HEK293 (cell line): ENCODE data around the gene NR2F1-AS1.

Experiments used
- GLI2 ChIP-seq: fragments of 450-650 bp; formaldehyde crosslinking; IDR thresholded peaks from 2 replicates; pipeline ENCODE4; 2017; ENCODE audit warnings: missing biosample characterization, missing genetic modification characterization, low read depth, borderline replicate concordance
- IKZF3 ChIP-seq: fragments of 450-650 bp; IDR thresholded peaks from 2 replicates; pipeline ENCODE4 v1.5.0; 2018; ENCODE audit warnings: missing biosample characterization, mild to moderate bottlenecking, missing genetic modification characterization, moderate library complexity
- KLF17 ChIP-seq: fragments of 450-650 bp; formaldehyde crosslinking; IDR thresholded peaks from 2 replicates; pipeline ENCODE4 v1.5.1; 2016; ENCODE audit warnings: missing biosample characterization, missing genetic modification characterization
- KLF9 ChIP-seq: fragments of 450-650 bp; formaldehyde crosslinking; IDR thresholded peaks from 2 replicates; pipeline ENCODE4 v1.5.1; 2016; ENCODE audit warnings: missing biosample characterization, missing genetic modification characterization, low read depth
- MZF1 ChIP-seq: fragments of 450-650 bp; formaldehyde crosslinking; IDR thresholded peaks from 2 replicates; pipeline ENCODE4 v1.5.1; 2017; ENCODE audit warnings: missing biosample characterization, missing genetic modification characterization, borderline replicate concordance
- SCRT2 ChIP-seq: fragments of 450-650 bp; formaldehyde crosslinking; IDR thresholded peaks from 2 replicates; pipeline ENCODE4 v1.5.1; 2016; ENCODE audit warnings: missing biosample characterization, missing genetic modification characterization
- SP2 ChIP-seq: fragments of 450-650 bp; formaldehyde crosslinking; IDR thresholded peaks from 2 replicates; pipeline ENCODE4 v1.5.1; 2016; ENCODE audit warnings: missing biosample characterization, missing genetic modification characterization
- ZBTB6 ChIP-seq: fragments of 450-650 bp; formaldehyde crosslinking; IDR thresholded peaks from 2 replicates; pipeline ENCODE4 v1.5.1; 2017; ENCODE audit warnings: missing biosample characterization, missing genetic modification characterization
- ZBTB8A ChIP-seq: fragments of 450-650 bp; formaldehyde crosslinking; IDR thresholded peaks from 2 replicates; pipeline ENCODE4 v1.5.1; 2016; ENCODE audit warnings: missing biosample characterization, missing genetic modification characterization
- ZFP41 ChIP-seq: fragments of 450-650 bp; formaldehyde crosslinking; IDR thresholded peaks from 2 replicates; pipeline ENCODE4 v1.5.1; 2016; ENCODE audit warnings: missing biosample characterization, missing genetic modification characterization, borderline replicate concordance
- ZNF146 ChIP-seq: fragments of 450-650 bp; formaldehyde crosslinking; IDR thresholded peaks from 2 replicates; pipeline ENCODE4 v1.5.1; 2016; ENCODE audit warnings: missing biosample characterization, missing genetic modification characterization
- ZNF174 ChIP-seq: fragments of 450-650 bp; formaldehyde crosslinking; IDR thresholded peaks from 2 replicates; pipeline ENCODE4 v1.5.0; 2017; ENCODE audit warnings: missing biosample characterization, mild to moderate bottlenecking, missing genetic modification characterization
- ZNF184 ChIP-seq: fragments of 450-650 bp; IDR thresholded peaks from 2 replicates; pipeline ENCODE4 v1.5.1; 2018; ENCODE audit warnings: missing biosample characterization, mild to moderate bottlenecking, missing genetic modification characterization
- ZNF214 ChIP-seq: fragments of 450-650 bp; formaldehyde crosslinking; IDR thresholded peaks from 2 replicates; pipeline ENCODE4 v1.5.1; 2017; ENCODE audit warnings: missing biosample characterization, mild to moderate bottlenecking, missing genetic modification characterization, borderline replicate concordance
- ZNF274 ChIP-seq, 2 experiments: fragments of 200-500 bp in 1 of 2; fragments of 450-650 bp in 1 of 2; sonication (Bioruptor generic) in 1 of 2; formaldehyde crosslinking in 1 of 2; IDR thresholded peaks; 2 replicates each; pipeline versions ENCODE4 v1.5.1 to v1.6.1; 2014 to 2016; ENCODE audit warnings: borderline replicate concordance in 1 of 2, inconsistent platforms in 1 of 2, low read length in 1 of 2, missing biosample characterization in 1 of 2, missing genetic modification characterization in 1 of 2
- ZNF391 ChIP-seq: fragments of 450-650 bp; formaldehyde crosslinking; IDR thresholded peaks from 2 replicates; pipeline ENCODE4 v1.5.1; 2016; ENCODE audit warnings: low read depth, missing biosample characterization, missing genetic modification characterization, borderline replicate concordance
- ZNF404 ChIP-seq: fragments of 450-650 bp; formaldehyde crosslinking; IDR thresholded peaks from 2 replicates; pipeline ENCODE4 v1.5.1; 2017; ENCODE audit warnings: missing biosample characterization, missing genetic modification characterization
- ZNF529 ChIP-seq: fragments of 450-650 bp; formaldehyde crosslinking; IDR thresholded peaks from 2 replicates; pipeline ENCODE4 v1.5.1; 2017; ENCODE audit warnings: missing genetic modification characterization, missing biosample characterization; ENCODE audit not compliant: insufficient replicate concordance
- ZNF549 ChIP-seq: fragments of 450-650 bp; IDR thresholded peaks from 2 replicates; pipeline ENCODE4 v1.5.1; 2018; ENCODE audit warnings: missing biosample characterization, missing genetic modification characterization, mild to moderate bottlenecking, inconsistent platforms, moderate library complexity
- ZNF654 ChIP-seq: fragments of 450-650 bp; formaldehyde crosslinking; IDR thresholded peaks from 2 replicates; pipeline ENCODE4 v1.5.1; 2016; ENCODE audit warnings: low read depth, missing biosample characterization, missing genetic modification characterization
- ZNF768 ChIP-seq: fragments of 450-650 bp; formaldehyde crosslinking; IDR thresholded peaks from 2 replicates; pipeline ENCODE4 v1.5.1; 2018; ENCODE audit warnings: missing biosample characterization, mild to moderate bottlenecking, missing genetic modification characterization
- ZNF785 ChIP-seq: fragments of 450-650 bp; formaldehyde crosslinking; IDR thresholded peaks from 2 replicates; pipeline ENCODE4 v1.5.1; 2016; ENCODE audit warnings: missing biosample characterization, missing genetic modification characterization
- ZNF843 ChIP-seq: fragments of 450-650 bp; formaldehyde crosslinking; IDR thresholded peaks from 2 replicates; pipeline ENCODE4 v1.5.1; 2016; ENCODE audit warnings: missing biosample characterization, missing genetic modification characterization
- ZSCAN30 ChIP-seq: fragments of 450-650 bp; IDR thresholded peaks from 2 replicates; pipeline ENCODE4 v1.5.1; 2018; ENCODE audit warnings: missing biosample characterization, mild to moderate bottlenecking, missing genetic modification characterization, moderate library complexity
- TF ChIP-seq, protein P1 (sequence below): fragments of 450-650 bp; IDR thresholded peaks from 2 replicates; pipeline ENCODE4 v1.5.1; 2018; ENCODE audit warnings: missing biosample characterization, missing genetic modification characterization
- TF ChIP-seq, protein P2 (sequence below): fragments of 450-650 bp; formaldehyde crosslinking; conservative IDR thresholded peaks from 2 replicates; pipeline ENCODE4 v1.5.1; 2016; ENCODE audit warnings: low read depth, missing biosample characterization, missing genetic modification characterization
- TF ChIP-seq, protein P3 (sequence below): fragments of 450-650 bp; formaldehyde crosslinking; IDR thresholded peaks from 2 replicates; pipeline ENCODE4 v1.5.1; 2016; ENCODE audit warnings: missing biosample characterization, missing genetic modification characterization
- TF ChIP-seq, protein P4 (sequence below): fragments of 450-650 bp; formaldehyde crosslinking; IDR thresholded peaks from 2 replicates; pipeline ENCODE4; 2016; ENCODE audit warnings: missing biosample characterization, missing genetic modification characterization

The NR2F1-AS1 gene

DNA sequence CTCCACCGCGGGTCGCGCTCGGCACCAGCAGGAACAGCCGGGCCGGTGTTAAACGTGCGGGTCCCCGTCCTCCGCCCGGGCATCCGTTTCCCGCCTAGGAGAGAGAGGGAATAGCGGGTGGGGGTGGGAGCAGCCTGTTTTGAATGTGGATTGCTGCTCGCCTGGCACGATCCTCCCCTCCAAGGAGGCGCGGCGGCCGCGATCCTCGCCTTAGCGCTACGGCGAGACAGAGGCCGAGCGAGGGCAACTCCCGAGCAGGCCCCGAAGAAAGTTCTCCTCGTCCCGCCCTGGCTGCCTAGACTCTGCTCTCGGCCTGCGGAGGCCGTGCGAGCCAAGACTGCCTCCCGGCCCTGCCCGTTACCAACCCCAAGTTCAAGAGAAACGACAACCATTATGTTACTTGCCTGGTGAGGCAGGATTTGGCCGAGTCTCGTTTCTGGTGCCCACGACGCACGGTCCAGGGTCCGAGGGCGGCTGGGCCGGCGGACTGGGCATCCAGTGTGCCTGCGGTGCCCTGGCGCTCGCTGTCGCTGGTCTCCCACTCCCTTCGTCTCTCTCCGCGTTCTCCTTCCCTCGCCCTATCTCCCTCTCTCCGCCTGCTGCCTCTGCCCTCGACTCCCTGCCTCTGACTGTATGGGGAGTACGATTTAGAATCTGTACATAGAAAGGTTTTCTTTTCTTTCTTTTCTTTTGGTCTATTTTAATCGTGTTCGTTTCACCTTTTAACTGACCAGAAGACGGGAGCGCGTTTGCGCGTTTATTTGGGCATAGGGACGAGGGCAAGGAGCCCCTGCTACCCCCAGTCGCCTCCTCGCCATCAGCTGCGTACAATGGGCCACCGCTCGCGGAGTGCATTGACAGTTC is 724 bp downstream of the NR2F1-AS1 start (continued):
- TF ChIP-seq, protein P1, sequence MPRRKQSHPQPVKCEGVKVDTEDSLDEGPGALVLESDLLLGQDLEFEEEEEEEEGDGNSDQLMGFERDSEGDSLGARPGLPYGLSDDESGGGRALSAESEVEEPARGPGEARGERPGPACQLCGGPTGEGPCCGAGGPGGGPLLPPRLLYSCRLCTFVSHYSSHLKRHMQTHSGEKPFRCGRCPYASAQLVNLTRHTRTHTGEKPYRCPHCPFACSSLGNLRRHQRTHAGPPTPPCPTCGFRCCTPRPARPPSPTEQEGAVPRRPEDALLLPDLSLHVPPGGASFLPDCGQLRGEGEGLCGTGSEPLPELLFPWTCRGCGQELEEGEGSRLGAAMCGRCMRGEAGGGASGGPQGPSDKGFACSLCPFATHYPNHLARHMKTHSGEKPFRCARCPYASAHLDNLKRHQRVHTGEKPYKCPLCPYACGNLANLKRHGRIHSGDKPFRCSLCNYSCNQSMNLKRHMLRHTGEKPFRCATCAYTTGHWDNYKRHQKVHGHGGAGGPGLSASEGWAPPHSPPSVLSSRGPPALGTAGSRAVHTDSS, result no peak
- TF ChIP-seq, protein P2, sequence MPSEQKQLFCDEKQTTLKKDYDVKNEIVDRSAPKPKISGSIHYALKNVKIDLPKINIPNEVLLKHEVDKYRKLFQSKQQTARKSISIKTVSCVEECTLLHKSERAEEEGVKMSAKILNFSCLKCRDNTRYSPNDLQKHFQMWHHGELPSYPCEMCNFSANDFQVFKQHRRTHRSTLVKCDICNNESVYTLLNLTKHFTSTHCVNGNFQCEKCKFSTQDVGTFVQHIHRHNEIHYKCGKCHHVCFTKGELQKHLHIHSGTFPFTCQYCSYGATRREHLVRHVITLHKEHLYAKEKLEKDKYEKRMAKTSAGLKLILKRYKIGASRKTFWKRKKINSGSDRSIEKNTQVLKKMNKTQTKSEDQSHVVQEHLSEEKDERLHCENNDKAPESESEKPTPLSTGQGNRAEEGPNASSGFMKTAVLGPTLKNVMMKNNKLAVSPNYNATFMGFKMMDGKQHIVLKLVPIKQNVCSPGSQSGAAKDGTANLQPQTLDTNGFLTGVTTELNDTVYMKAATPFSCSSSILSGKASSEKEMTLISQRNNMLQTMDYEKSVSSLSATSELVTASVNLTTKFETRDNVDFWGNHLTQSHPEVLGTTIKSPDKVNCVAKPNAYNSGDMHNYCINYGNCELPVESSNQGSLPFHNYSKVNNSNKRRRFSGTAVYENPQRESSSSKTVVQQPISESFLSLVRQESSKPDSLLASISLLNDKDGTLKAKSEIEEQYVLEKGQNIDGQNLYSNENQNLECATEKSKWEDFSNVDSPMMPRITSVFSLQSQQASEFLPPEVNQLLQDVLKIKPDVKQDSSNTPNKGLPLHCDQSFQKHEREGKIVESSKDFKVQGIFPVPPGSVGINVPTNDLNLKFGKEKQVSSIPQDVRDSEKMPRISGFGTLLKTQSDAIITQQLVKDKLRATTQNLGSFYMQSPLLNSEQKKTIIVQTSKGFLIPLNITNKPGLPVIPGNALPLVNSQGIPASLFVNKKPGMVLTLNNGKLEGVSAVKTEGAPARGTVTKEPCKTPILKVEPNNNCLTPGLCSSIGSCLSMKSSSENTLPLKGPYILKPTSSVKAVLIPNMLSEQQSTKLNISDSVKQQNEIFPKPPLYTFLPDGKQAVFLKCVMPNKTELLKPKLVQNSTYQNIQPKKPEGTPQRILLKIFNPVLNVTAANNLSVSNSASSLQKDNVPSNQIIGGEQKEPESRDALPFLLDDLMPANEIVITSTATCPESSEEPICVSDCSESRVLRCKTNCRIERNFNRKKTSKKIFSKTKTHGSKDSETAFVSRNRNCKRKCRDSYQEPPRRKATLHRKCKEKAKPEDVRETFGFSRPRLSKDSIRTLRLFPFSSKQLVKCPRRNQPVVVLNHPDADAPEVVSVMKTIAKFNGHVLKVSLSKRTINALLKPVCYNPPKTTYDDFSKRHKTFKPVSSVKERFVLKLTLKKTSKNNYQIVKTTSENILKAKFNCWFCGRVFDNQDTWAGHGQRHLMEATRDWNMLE, result no peak
- TF ChIP-seq KLF9 (tag by site-specific recombination), result no peak
- no peak for TF ChIP-seq ZNF529 (tag by site-specific recombination)
- TF ChIP-seq ZNF214 (tag by site-specific recombination), result no peak
- TF ChIP-seq, protein P3, sequence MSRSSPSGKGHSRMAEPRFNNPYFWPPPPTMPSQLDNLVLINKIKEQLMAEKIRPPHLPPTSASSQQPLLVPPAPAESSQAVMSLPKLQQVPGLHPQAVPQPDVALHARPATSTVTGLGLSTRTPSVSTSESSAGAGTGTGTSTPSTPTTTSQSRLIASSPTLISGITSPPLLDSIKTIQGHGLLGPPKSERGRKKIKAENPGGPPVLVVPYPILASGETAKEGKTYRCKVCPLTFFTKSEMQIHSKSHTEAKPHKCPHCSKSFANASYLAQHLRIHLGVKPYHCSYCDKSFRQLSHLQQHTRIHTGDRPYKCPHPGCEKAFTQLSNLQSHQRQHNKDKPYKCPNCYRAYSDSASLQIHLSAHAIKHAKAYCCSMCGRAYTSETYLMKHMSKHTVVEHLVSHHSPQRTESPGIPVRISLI (tag by site-specific recombination), result no peak
- TF ChIP-seq ZNF391 (tag by site-specific recombination), result no peak
- 0 out of 2 replicates have a peak, but pooled peaks have one; percentile 5 for TF ChIP-seq ZBTB6
- TF ChIP-seq ZFP41, result no peak
- peak; percentile 26; the same call in 1 of the 2 replicates for TF ChIP-seq MZF1 (tag by site-specific recombination)
- no peak for TF ChIP-seq ZNF549 (tag by site-specific recombination)
- no peak for TF ChIP-seq ZNF768
- TF ChIP-seq ZNF274 (IDR thresholded peaks at IDR 0.05; ENCODE audit: low read length), result no peak
- TF ChIP-seq ZNF274 (tag by site-specific recombination; IDR thresholded peaks at IDR 0.05; ENCODE audit: borderline replicate concordance), result no peak
- peak; percentile 71 for TF ChIP-seq SP2 (tag by site-specific recombination)
- TF ChIP-seq ZNF785, result no peak
- TF ChIP-seq ZNF843 (tag by site-specific recombination), result no peak
- TF ChIP-seq KLF17 (tag by site-specific recombination), result no peak; the same call in 1 of the 2 replicates
- no peak for TF ChIP-seq ZNF404 (tag by site-specific recombination)
- TF ChIP-seq ZNF184 (tag by site-specific recombination), result no peak
- TF ChIP-seq ZNF174 (tag by site-specific recombination), result no peak
- TF ChIP-seq SCRT2 (tag by site-specific recombination), result no peak
- TF ChIP-seq ZBTB8A (tag by site-specific recombination), result no peak
- TF ChIP-seq ZNF146 (tag by site-specific recombination), result no peak
- TF ChIP-seq, protein P4, sequence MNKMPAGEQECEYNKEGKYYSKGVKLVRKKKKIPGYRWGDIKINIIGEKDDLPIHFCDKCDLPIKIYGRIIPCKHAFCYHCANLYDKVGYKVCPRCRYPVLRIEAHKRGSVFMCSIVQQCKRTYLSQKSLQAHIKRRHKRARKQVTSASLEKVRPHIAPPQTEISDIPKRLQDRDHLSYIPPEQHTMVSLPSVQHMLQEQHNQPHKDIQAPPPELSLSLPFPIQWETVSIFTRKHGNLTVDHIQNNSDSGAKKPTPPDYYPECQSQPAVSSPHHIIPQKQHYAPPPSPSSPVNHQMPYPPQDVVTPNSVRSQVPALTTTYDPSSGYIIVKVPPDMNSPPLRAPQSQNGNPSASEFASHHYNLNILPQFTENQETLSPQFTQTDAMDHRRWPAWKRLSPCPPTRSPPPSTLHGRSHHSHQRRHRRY (tag by site-specific recombination), result no peak
- TF ChIP-seq GLI2, result no peak
- TF ChIP-seq IKZF3, result peak; percentile 63; the same call in 1 of the 2 replicates
- no peak for TF ChIP-seq ZNF654 (tag by site-specific recombination)
- no peak for TF ChIP-seq ZSCAN30 (tag by site-specific recombination)
